ENCODE measurements around the gene FAM161A. TPM values are rescaled to one million over a fixed set of nuclear protein-coding genes. Genes with fewer than 3 reads are reported as not detected.

The FAM161A gene
- polyA plus RNA-seq, 1 experiment: 0.20 TPM

- Histone ChIP-seq H3K27me3 (ENCODE audit: control insufficient read depth, insufficient read depth, low read length) (peaks cover 6% of the 10 kb centered on the region; the same call in 1 of the 2 replicates), H3K36me3 (ENCODE audit: control insufficient read depth, insufficient read depth, low read length) (no peaks in the 10 kb centered on the region), H3K4me3 (ENCODE audit: low read depth, low read length) (no peak overlapping the region)
- POLR2A ChIA-PET: interaction anchor here (0.6 kb wide), 1 partner anchor 8 kb away, joined by 4 read pairs; no protein-coding TSS in a partner anchor
- TF ChIP-seq CTCF (IDR thresholded peaks at IDR 0.05; ENCODE audit: insufficient read depth, low read depth, low read length): no peak
- CTCF ChIA-PET: interaction anchor here (0.5 to 0.9 kb wide), 3 partner anchors 18 to 937 kb away, joined by 3 to 4 read pairs (median 3); no protein-coding TSS in a partner anchor
- no peak for DNase-seq (ENCODE audit: low read depth)
These were observed 63.9 kb downstream of the FAM161A start for GRCh38 chr2:61789807-61790602.

GRCh38 chr2:61787941-61788563, 65.8 kb downstream of the FAM161A start:
- no peak for DNase-seq (ENCODE audit: low read depth)
- no peaks in the 10 kb centered on the region for H3K36me3 ChIP-seq (ENCODE audit: control insufficient read depth, insufficient read depth, low read length)
- ChIA-PET CTCF (interaction anchor here (1.0 kb wide), 1 partner anchor 12 kb away, joined by 3 read pairs; no protein-coding TSS in a partner anchor), POLR2A (no interaction called here)
- peaks cover 5% of the 10 kb centered on the region; the same call in 1 of the 2 replicates for H3K27me3 ChIP-seq (ENCODE audit: control insufficient read depth, insufficient read depth, low read length)
- H3K4me3 ChIP-seq (ENCODE audit: low read depth, low read length): no peak overlapping the region
- TF ChIP-seq CTCF (IDR thresholded peaks at IDR 0.05; ENCODE audit: insufficient read depth, low read depth, low read length): no peak

GRCh38 chr2:61786876-61787275, 67.0 kb downstream of the FAM161A start:
- peaks cover 5% of the 10 kb centered on the region; the same call in 1 of the 2 replicates for H3K27me3 ChIP-seq (ENCODE audit: control insufficient read depth, insufficient read depth, low read length)
- DNase-seq (ENCODE audit: low read depth): no peak
- TF ChIP-seq CTCF (IDR thresholded peaks at IDR 0.05; ENCODE audit: insufficient read depth, low read depth, low read length): no peak
- H3K36me3 ChIP-seq (ENCODE audit: control insufficient read depth, insufficient read depth, low read length): no peaks in the 10 kb centered on the region
- POLR2A ChIA-PET: no interaction called here
- H3K4me3 ChIP-seq (ENCODE audit: low read depth, low read length): no peak overlapping the region
- CTCF ChIA-PET: no interaction called here

- ChIA-PET CTCF (no interaction called here), POLR2A (no interaction called here)
- peaks cover 2% of the 10 kb centered on the region; the same call in 1 of the 2 replicates for H3K27me3 ChIP-seq (ENCODE audit: control insufficient read depth, insufficient read depth, low read length)
- H3K36me3 ChIP-seq (ENCODE audit: control insufficient read depth, insufficient read depth, low read length): no peaks in the 10 kb centered on the region
- TF ChIP-seq CTCF (IDR thresholded peaks at IDR 0.05; ENCODE audit: insufficient read depth, low read depth, low read length): no peak
- DNase-seq (ENCODE audit: low read depth): no peak
- no peak overlapping the region for H3K4me3 ChIP-seq (ENCODE audit: low read depth, low read length)
These were observed 68.3 kb downstream of the FAM161A start for GRCh38 chr2:61785583-61785982.

GRCh38 chr2:61784643-61785042, 69.2 kb downstream of the FAM161A start:
- DNase-seq (ENCODE audit: low read depth): no peak
- no peak overlapping the region for H3K4me3 ChIP-seq (ENCODE audit: low read depth, low read length)
- CTCF ChIA-PET: no interaction called here
- TF ChIP-seq CTCF (IDR thresholded peaks at IDR 0.05; ENCODE audit: insufficient read depth, low read depth, low read length): no peak
- no peaks in the 10 kb centered on the region for H3K36me3 ChIP-seq (ENCODE audit: control insufficient read depth, insufficient read depth, low read length)
- peaks cover 2% of the 10 kb centered on the region; the same call in 1 of the 2 replicates for H3K27me3 ChIP-seq (ENCODE audit: control insufficient read depth, insufficient read depth, low read length)
- POLR2A ChIA-PET: no interaction called here

Data from BJ (cell line).